MM.1S (cell line): ENCODE data around the gene RAPGEF4.

ENCODE experiments used
- DNase-seq: peaks from one replicate; pipeline ENCODE4 v3.0.0-alpha.2; 2015
- H2AFZ ChIP-seq: fragments of 300-600 bp; sonication (generic); 2 replicates; pipeline ENCODE4 v1.6.0; 2016; ENCODE audit warnings: antibody characterized with exemption, low read length
- H3F3A ChIP-seq: fragments of 300-600 bp; sonication (generic); 2 replicates; pipeline ENCODE4 v1.6.1; 2016; ENCODE audit warnings: mild to moderate bottlenecking, antibody characterized with exemption, low read length, moderate library complexity, mixed read lengths; ENCODE audit not compliant: insufficient read depth
- H3K27ac ChIP-seq: fragments of 300-600 bp; sonication (generic); 2 replicates; pipeline ENCODE4 v1.5.1; 2016; ENCODE audit warnings: mild to moderate bottlenecking, low read length
- H3K27me3 ChIP-seq: fragments of 300-600 bp; sonication (generic); replicated peaks from 2 replicates; pipeline ENCODE4 v1.6.0; 2016; ENCODE audit warnings: low read length; ENCODE audit not compliant: insufficient read depth
- H3K36me3 ChIP-seq: fragments of 300-600 bp; sonication (generic); replicated peaks from 2 replicates; pipeline ENCODE4 v1.6.1; 2016; ENCODE audit warnings: mild to moderate bottlenecking, low read length, mixed read lengths; ENCODE audit not compliant: insufficient read depth
- H3K4me1 ChIP-seq: fragments of 300-600 bp; sonication (generic); 2 replicates; pipeline ENCODE4 v1.6.1; 2016; ENCODE audit warnings: low read length, mixed read lengths
- H3K4me2 ChIP-seq: fragments of 300-600 bp; sonication (generic); 2 replicates; pipeline ENCODE4 v1.6.0; 2016; ENCODE audit warnings: low read depth, low read length
- H3K4me3 ChIP-seq: fragments of 300-600 bp; sonication (generic); 2 replicates; pipeline ENCODE4 v1.5.1; 2016; ENCODE audit warnings: low read length, mixed read lengths
- H3K79me2 ChIP-seq: fragments of 300-600 bp; sonication (generic); 2 replicates; pipeline ENCODE4 v1.6.1; 2016; ENCODE audit warnings: mixed run types, low read length, mixed read lengths
- H3K9ac ChIP-seq: fragments of 300-600 bp; sonication (generic); 2 replicates; pipeline ENCODE4 v1.6.1; 2016; ENCODE audit warnings: low read length, mixed read lengths
- H3K9me2 ChIP-seq: fragments of 300-600 bp; sonication (generic); replicated peaks from 2 replicates; pipeline ENCODE4 v1.6.1; 2016; ENCODE audit warnings: mild to moderate bottlenecking, low read length, mixed read lengths; ENCODE audit not compliant: insufficient read depth
- H3K9me3 ChIP-seq: fragments of 300-600 bp; sonication (generic); replicated peaks from 2 replicates; pipeline ENCODE4 v1.6.1; 2016; ENCODE audit warnings: mild to moderate bottlenecking, low read length, mixed read lengths; ENCODE audit not compliant: insufficient read depth
- H4K20me1 ChIP-seq: fragments of 300-600 bp; sonication (generic); 2 replicates; pipeline ENCODE4 v1.6.1; 2016; ENCODE audit warnings: mild to moderate bottlenecking, low read length, moderate library complexity, mixed read lengths; ENCODE audit not compliant: insufficient read depth
- CTCF ChIP-seq: fragments of 300-600 bp; sonication (generic); IDR thresholded peaks from 2 replicates; pipeline ENCODE4 v1.5.1; 2016; ENCODE audit warnings: antibody characterized with exemption, low read length, mixed read lengths
- EZH2 ChIP-seq: fragments of 300-600 bp; sonication (generic); optimal IDR thresholded peaks from 2 replicates; pipeline ENCODE3; 2017; ENCODE audit warnings: low read depth, mild to moderate bottlenecking, antibody characterized with exemption, low read length, mixed read lengths
- EZH2phosphoT487 ChIP-seq: fragments of 300-600 bp; sonication (generic); IDR thresholded peaks from 2 replicates; pipeline ENCODE4 v1.6.1; 2018; ENCODE audit warnings: antibody characterized with exemption, low read length

Gene RAPGEF4

GRCh38 chr2:173099804-173100203, 364.2 kb downstream of the RAPGEF4 start:
- Histone ChIP-seq H3K79me2 (no peaks in the 10 kb centered on the region), H3K36me3 (no peaks in the 10 kb centered on the region), H2AFZ (no peak overlapping the region), H4K20me1 (no peaks in the 10 kb centered on the region), H3K27me3 (no peaks in the 10 kb centered on the region), H3K4me1 (no peaks in the 10 kb centered on the region), H3K27ac (no peak overlapping the region), H3K9me2 (no peaks in the 10 kb centered on the region), H3K4me3 (no peak overlapping the region), H3K9ac (no peak overlapping the region), H3F3A (no peaks in the 10 kb centered on the region), H3K9me3 (no peaks in the 10 kb centered on the region), H3K4me2 (no peak overlapping the region)
- TF ChIP-seq EZH2phosphoT487: no peak
- TF ChIP-seq CTCF: no peak
- no peak for TF ChIP-seq EZH2
- DNase-seq: no peak

- H2AFZ ChIP-seq: no peak overlapping the region
- H3K4me2 ChIP-seq: no peak overlapping the region
These were observed 366.0 kb downstream of the RAPGEF4 start for GRCh38 chr2:173101687-173102086.

More at GRCh38 chr2:173101687-173102086, 366.0 kb downstream of the RAPGEF4 start:
- DNase-seq: no peak
- H3K27me3 ChIP-seq: no peaks in the 10 kb centered on the region
- no peak for TF ChIP-seq CTCF
- TF ChIP-seq EZH2phosphoT487: no peak
- TF ChIP-seq EZH2: no peak
- no peaks in the 10 kb centered on the region for H3K9me3 ChIP-seq
- H3K4me1 ChIP-seq: no peaks in the 10 kb centered on the region
- H3K79me2 ChIP-seq: no peaks in the 10 kb centered on the region
- no peak overlapping the region for H3K27ac ChIP-seq
- no peaks in the 10 kb centered on the region for H3K9me2 ChIP-seq
- no peaks in the 10 kb centered on the region for H4K20me1 ChIP-seq
- H3K36me3 ChIP-seq: no peaks in the 10 kb centered on the region
- H3F3A ChIP-seq: no peaks in the 10 kb centered on the region
- no peak overlapping the region for H3K9ac ChIP-seq
- no peak overlapping the region for H3K4me3 ChIP-seq
